NCI-H1417 treated with DMSO at 0.1 percent for 48 hours (cell line): Measurements from ENCODE around the gene SPNS3.

ENCODE experiments used
- DNase-seq: peaks from one replicate; lab custom pipeline; 2025; lab: John Stamatoyannopoulos, UW

The SPNS3 gene

GRCh38 chr17:4509923-4510617 lies 76.3 kb downstream of the SPNS3 start:
- DNase-seq = no peak

GRCh38 chr17:4510618-4510941 lies 76.8 kb downstream of the SPNS3 start:
- no peak for DNase-seq

- DNase-seq = no peak
These were observed 77.6 kb downstream of the SPNS3 start for GRCh38 chr17:4511199-4511932.

GRCh38 chr17:4512156-4513112 lies 78.7 kb downstream of the SPNS3 start:
- no peak for DNase-seq

DNA sequence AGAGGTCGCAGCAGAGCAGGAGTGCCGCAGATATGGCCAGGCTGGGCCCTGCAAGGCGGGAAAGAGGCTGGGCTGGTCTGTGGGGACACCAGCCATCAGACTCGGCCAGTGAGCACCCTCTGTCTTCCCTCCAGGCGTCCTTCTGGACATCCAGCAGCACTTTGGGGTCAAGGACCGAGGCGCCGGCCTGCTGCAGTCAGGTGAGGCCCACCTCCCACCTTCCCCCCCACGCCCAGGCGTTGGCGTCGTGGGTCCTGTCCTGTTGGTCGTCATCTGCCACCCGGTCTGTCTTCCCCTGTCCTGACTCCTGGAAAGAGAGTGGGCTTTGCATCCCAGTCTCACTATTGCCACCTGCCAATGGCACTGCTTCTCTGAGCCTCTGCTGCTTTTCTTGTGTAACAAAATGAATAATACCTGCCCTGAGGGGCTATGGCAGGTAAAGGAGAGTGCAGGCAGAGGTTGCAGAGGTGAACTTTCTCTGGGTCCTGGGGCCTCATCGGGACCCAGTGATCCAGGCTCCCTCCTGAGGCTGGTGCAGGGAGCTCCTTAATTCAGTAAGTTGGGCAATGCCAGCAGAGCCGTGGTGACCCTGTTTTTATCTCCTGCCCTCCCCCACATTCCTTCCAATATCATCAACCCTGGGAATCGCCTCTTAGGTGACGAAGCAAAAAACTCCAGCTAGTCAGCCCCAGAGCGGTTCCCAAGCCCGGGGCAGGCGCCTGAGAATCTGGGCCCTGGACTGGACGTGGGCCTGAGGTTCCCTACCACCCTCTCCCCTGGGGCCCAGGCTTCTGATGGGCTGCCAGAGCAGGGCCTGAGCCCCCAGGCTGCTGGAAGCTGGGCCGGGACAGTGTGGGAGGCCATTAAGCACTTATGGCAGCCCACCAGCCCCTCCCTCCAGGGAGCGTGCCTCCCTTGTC lies 79.6 kb downstream of the SPNS3 start:
- no peak for DNase-seq

GRCh38 chr17:4514206-4514605 lies 80.5 kb downstream of the SPNS3 start:
- no peak for DNase-seq

DNA sequence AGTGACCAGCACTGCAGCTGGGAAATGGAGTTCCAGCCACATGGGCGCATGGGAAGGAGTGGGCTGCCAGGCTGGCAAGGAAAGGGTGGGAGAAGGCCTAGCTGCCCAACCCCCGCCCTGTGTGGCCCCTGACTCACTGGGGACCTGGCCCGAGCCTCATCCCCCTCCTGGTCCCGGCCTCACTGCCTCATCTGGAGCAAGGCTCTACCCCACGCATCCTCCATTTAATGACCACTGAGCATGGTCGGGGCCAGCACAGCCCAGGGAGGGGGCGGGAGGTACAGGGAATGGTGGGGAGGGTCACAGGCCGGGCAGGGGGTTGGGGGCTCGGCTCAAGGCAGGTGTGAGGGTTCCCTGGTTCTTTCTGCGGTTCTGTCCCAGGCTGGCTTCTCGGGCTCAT lies 81.0 kb downstream of the SPNS3 start:
- no peak for DNase-seq

DNA sequence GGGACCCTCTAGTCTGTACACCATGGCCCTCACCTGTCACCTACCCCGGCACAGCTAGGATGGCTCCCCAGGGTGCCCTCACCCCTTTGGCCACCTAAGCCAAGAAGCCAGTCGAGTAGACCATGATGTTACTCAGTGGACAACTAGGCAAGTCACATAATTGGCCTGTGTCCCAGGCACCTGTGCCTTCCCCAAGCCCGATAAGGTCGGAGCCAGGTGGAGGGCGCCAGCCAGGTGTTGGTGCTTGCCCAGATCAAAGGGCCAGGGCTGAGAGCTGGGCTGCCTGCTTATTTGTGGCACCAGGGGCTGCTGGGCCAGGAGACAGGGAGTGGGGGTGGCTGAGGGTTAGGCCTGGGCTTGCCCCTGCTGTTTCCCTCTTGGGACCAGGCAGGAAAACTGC lies 81.8 kb downstream of the SPNS3 start:
- DNase-seq = no peak

GRCh38 chr17:4516735-4517134 lies 83.0 kb downstream of the SPNS3 start:
- DNase-seq = no peak

- no peak for DNase-seq
These were observed 85.2 kb downstream of the SPNS3 start for GRCh38 chr17:4518901-4519300.

DNA sequence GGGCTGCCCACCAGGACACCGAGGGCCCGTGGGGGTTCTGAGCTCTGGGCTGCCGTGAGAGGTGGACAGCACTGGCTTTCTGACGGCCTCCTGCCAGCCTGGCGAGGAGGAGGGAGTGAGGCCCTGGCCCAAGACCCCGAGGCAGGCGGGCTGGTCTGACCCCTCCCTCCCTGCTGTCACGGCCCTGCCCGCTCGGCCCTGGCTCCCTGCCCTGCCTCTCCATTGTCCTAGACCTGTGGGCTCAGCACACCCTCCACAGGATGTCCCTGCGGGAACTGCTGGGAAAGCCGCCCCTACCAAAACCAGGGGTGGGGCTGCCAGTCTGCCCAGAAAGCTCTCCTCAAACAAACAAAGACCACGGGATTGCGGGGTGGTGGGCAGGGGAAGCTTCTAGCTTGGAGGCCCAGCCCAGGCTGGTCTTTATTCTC lies 85.6 kb downstream of the SPNS3 start:
- DNase-seq = no peak

GRCh38 chr17:4520060-4520893 lies 86.5 kb downstream of the SPNS3 start:
- no peak for DNase-seq

GRCh38 chr17:4520894-4521600 lies 87.3 kb downstream of the SPNS3 start:
- no peak for DNase-seq

GRCh38 chr17:4522661-4523060 lies 88.9 kb downstream of the SPNS3 start:
- no peak for DNase-seq

DNA sequence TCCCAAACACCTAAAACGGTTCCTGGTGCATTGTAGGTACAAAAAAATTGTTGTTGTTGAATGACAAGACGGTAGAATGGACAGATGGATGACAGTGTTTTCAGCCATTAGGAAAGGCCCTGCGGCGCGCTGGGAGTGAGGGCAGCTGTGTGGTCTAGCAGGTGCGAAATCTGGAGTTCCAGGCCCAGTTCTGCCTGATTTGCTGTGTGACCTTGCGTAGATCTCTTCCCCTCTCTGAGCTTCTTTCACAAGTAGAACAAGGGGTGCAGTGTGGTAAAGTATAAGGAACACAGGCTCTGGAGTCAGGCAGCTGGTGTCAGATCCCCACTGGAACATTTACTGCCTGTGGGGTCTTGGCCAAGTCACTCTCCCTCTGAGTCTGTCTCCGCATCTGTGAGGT lies 90.2 kb downstream of the SPNS3 start:
- DNase-seq = no peak

GRCh38 chr17:4525691-4526397 lies 92.1 kb downstream of the SPNS3 start:
- no peak for DNase-seq

DNA sequence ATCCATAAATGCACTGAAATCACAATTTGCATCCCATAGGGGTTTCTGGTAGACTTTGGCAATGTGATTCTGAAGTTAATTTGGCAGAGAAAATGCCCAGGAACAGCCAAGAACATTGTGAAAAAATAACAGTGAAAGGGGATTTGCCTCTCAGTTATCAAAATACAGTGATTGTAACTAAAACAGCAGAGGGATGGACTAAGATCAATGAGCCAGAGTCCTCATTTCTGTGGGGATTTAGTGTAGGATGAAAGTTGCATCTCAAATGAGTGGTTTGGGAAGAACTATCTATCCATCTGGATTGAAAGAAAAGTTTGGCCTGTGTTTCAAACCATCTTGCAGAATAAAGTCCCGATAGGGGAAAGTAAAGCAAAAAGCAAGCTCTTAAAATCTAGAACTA lies 93.4 kb downstream of the SPNS3 start:
- no peak for DNase-seq

DNA sequence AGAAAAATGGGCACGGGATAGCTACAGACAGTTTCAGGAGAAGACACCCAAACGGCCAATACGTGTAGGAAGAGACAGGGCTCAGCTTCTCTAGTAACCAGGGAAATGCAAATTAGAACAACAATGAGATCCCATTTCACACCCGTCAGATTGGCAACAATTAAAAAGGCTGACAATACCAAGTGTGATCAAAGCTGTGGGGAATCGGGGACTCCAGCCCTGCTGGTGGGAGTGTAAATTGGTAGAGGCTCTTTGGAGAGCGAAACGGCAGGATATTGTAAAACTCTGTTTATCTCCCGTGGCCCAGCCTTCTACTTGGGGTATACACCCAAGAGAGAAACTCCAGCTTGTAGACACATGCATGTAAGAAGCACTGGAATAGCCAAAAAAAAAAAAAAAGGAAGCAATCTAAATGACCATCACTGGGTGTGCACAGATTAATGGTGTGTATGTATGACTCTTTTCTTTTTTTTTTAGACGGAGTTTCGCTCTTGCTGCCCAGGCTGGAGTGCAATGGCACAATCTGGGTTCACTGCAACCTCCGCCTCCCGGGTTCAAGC lies 93.9 kb downstream of the SPNS3 start:
- no peak for DNase-seq

DNA sequence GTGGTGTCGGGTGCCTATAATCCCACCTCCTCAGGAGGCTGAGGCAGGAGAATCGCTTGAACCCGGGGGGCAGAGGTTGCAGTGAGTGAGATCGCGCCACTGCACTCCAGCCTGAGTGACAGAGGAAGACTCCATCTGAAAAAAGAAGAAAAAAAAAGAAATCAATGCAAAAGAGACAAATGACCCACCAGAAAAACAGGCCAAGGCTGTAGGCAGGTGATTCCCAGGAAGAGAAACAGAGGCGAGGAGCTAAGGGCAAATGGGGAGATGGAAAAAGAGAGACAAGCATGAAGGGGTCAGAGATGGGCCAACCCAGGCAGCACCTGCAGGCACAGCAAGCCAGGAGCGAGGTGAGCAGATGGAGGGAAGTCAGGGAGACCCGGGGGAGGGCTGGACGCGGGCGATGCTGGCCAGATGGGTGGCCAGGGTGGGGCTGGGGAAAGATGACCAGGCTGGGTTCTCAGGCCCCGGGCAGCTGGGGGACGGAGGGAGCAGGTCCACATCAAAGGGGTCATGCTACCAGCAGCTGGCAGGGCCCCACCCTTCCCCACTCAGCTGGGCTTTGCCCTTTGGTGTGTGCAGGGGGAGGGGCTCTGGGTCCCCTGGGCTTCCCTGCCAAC lies 95.9 kb downstream of the SPNS3 start:
- DNase-seq = no peak
